ENCODE results near the gene WNK2.
"Not testable (repeated sequence)": the region's sequence is repeated elsewhere in the genome, so short reads cannot be mapped to it uniquely, and the experiment has no call there.

The WNK2 gene

GRCh38 chr9:93319301-93319991 is 135.5 kb downstream of the WNK2 start:
- no peak for DNase-seq

- DNase-seq = no peak
Measured at GRCh38 chr9:93319992-93320500, 136.1 kb downstream of the WNK2 start.

GRCh38 chr9:93320591-93321219 is 136.8 kb downstream of the WNK2 start:
- DNase-seq = no peak

GRCh38 chr9:93321220-93321610 is 137.3 kb downstream of the WNK2 start:
- no peak for DNase-seq

GRCh38 chr9:93323446-93323954 is 139.6 kb downstream of the WNK2 start:
- DNase-seq = not testable (repeated sequence)

GRCh38 chr9:93324191-93324834 is 140.4 kb downstream of the WNK2 start:
- no peak for DNase-seq

GRCh38 chr9:93325307-93326035 is 141.5 kb downstream of the WNK2 start:
- DNase-seq = no peak

- DNase-seq = no peak
Measured at GRCh38 chr9:93326056-93326455, 142.1 kb downstream of the WNK2 start.

GRCh38 chr9:93326654-93327053 is 142.7 kb downstream of the WNK2 start:
- no peak for DNase-seq

GRCh38 chr9:93329629-93330280 is 145.8 kb downstream of the WNK2 start:
- DNase-seq = no peak

GRCh38 chr9:93332317-93332716 is 148.4 kb downstream of the WNK2 start:
- DNase-seq = no peak

GRCh38 chr9:93336720-93337119 is 152.8 kb downstream of the WNK2 start:
- DNase-seq = no peak

- not testable (repeated sequence) for DNase-seq
Measured at GRCh38 chr9:93338196-93338595, 154.3 kb downstream of the WNK2 start.

- DNase-seq = no peak
Measured at GRCh38 chr9:93340091-93340490, 156.2 kb downstream of the WNK2 start.

GRCh38 chr9:93341820-93342219 is 157.9 kb downstream of the WNK2 start:
- DNase-seq = not testable (repeated sequence)

GRCh38 chr9:93342428-93342827 is 158.5 kb downstream of the WNK2 start:
- not testable (repeated sequence) for DNase-seq

GRCh38 chr9:93343663-93344062 is 159.7 kb downstream of the WNK2 start:
- no peak for DNase-seq

GRCh38 chr9:93345643-93346230 is 161.8 kb downstream of the WNK2 start:
- no peak for DNase-seq

GRCh38 chr9:93346231-93347112 is 162.5 kb downstream of the WNK2 start:
- no peak for DNase-seq

GRCh38 chr9:93347371-93347975 is 163.5 kb downstream of the WNK2 start:
- not testable (repeated sequence) for DNase-seq
